Uterus (tissue), 4 donors: ENCODE measurements around the gene OPCML. TPM values are rescaled to one million over a fixed set of nuclear protein-coding genes. Genes with fewer than 3 reads are reported as not detected.

Experiments
- DNase-seq, 2 donors: peaks; one replicate each; pipeline ENCODE4 v3.0.0-alpha.2; 2019 to 2020
- H3K27ac ChIP-seq, 2 donors: fragments of 200-600 bp; sonication (generic); 1 replicate in 1 of 2; 2 replicates in 1 of 2; pipeline ENCODE4 v1.5.1; 2016 to 2018
- H3K27me3 ChIP-seq, 2 donors: fragments of 200-600 bp; sonication (generic); one replicate each; pipeline ENCODE4 v1.5.1; 2018 to 2019; ENCODE audit warnings: control low read depth in 1 of 2
- H3K36me3 ChIP-seq, 2 donors: fragments of 200-600 bp; sonication (generic); one replicate each; pipeline ENCODE4 v1.5.1; 2019; ENCODE audit warnings: control low read depth in 1 of 2
- H3K4me1 ChIP-seq, 2 donors: fragments of 200-600 bp; sonication (generic); one replicate each; pipeline ENCODE4 v1.5.1; 2018 to 2019; ENCODE audit warnings: control low read depth in 1 of 2
- H3K4me3 ChIP-seq, 2 donors: fragments of 200-600 bp; sonication (generic); 1 replicate in 1 of 2; 2 replicates in 1 of 2; pipeline ENCODE4 v1.5.1; 2018 to 2019; ENCODE audit warnings: mild to moderate bottlenecking in 1 of 2
- H3K9me3 ChIP-seq, 2 donors: fragments of 200-600 bp; sonication (generic); one replicate each; pipeline ENCODE4 v1.5.1; 2019; ENCODE audit warnings: control low read depth in 1 of 2
- CTCF ChIP-seq, 4 experiments: fragments of 200-600 bp in 2 of 4; fragments of 450-650 bp in 2 of 4; sonication (generic) in 2 of 4; IDR thresholded peaks; one replicate each; pipeline ENCODE4 v1.5.1; 2016 to 2019; ENCODE audit warnings: antibody characterized with exemption in 4 of 4, mild to moderate bottlenecking in 2 of 4, moderate library complexity in 1 of 4
- POLR2A ChIP-seq, 2 donors: fragments of 450-650 bp; IDR thresholded peaks; one replicate each; pipeline ENCODE4 v1.6.1; 2016; ENCODE audit warnings: antibody characterized with exemption in 2 of 2, mild to moderate bottlenecking in 1 of 2, moderate library complexity in 1 of 2
- intact Hi-C: fragments of 100-400 bp; cut with DNase I; formaldehyde crosslinking; loops from one replicate; pipeline ENCODE4 v1.15.1; 2023; ENCODE audit warnings: low total_unique reads
- total RNA-seq, 4 donors: library from RNA; depleted of rRNA in 3 of 4; stranded (reverse); fragments of >200 nt in 3 of 4; gene quantifications; one replicate each; pipeline versions ENCODE4 v1.1.0 to v1.2.4, GENCODE V29; 2014 to 2023
- donor health status: DM: yes; HTN: yes; CAD: no.

OPCML gene
- total RNA-seq, 4 donors from 2014 or later = under 0.01 to 3.9 (median 1.7) TPM

GRCh38 chr11:132790466-132790865 lies 741.8 kb downstream of the OPCML start:
- TF ChIP-seq POLR2A (IDR thresholded peaks at IDR 0.05) (no peak), CTCF (IDR thresholded peaks at IDR 0.05) (no peak)
- no peak overlapping the region for H3K4me3 ChIP-seq
- DNase-seq = no peak
- no peaks in the 10 kb centered on the region for H3K27me3 ChIP-seq
- no peak overlapping the region for H3K27ac ChIP-seq
- no peaks in the 10 kb centered on the region for H3K9me3 ChIP-seq
- H3K4me1 ChIP-seq = no peaks in the 10 kb centered on the region
- intact Hi-C loops = no loop called here
- H3K36me3 ChIP-seq = no peaks in the 10 kb centered on the region

GRCh38 chr11:132788816-132789325 lies 743.4 kb downstream of the OPCML start:
- Histone ChIP-seq H3K9me3 (no peaks in the 10 kb centered on the region), H3K36me3 (no peaks in the 10 kb centered on the region), H3K4me3 (no peak overlapping the region), H3K27ac (no peak overlapping the region), H3K4me1 (no peaks in the 10 kb centered on the region), H3K27me3 (no peaks in the 10 kb centered on the region)
- no peak for DNase-seq
- intact Hi-C loops = no loop called here
- TF ChIP-seq POLR2A (IDR thresholded peaks at IDR 0.05) (no peak), CTCF (IDR thresholded peaks at IDR 0.05) (no peak)

GRCh38 chr11:132785878-132786277 lies 746.4 kb downstream of the OPCML start:
- intact Hi-C loops = no loop called here
- DNase-seq = no peak
- H3K27ac ChIP-seq = no peak overlapping the region
- H3K9me3 ChIP-seq = no peaks in the 10 kb centered on the region
- H3K36me3 ChIP-seq = no peaks in the 10 kb centered on the region
- H3K4me3 ChIP-seq = no peak overlapping the region
- TF ChIP-seq CTCF (IDR thresholded peaks at IDR 0.05) = no peak
- no peak for TF ChIP-seq POLR2A (IDR thresholded peaks at IDR 0.05)
- H3K27me3 ChIP-seq = no peaks in the 10 kb centered on the region
- H3K4me1 ChIP-seq = no peaks in the 10 kb centered on the region

- no peaks in the 10 kb centered on the region for H3K27me3 ChIP-seq
- H3K36me3 ChIP-seq = no peaks in the 10 kb centered on the region
- no peaks in the 10 kb centered on the region for H3K4me1 ChIP-seq
- no peak overlapping the region for H3K4me3 ChIP-seq
- DNase-seq = no peak
- H3K27ac ChIP-seq = no peak overlapping the region
- intact Hi-C loops = no loop called here
- no peaks in the 10 kb centered on the region for H3K9me3 ChIP-seq
- TF ChIP-seq POLR2A (IDR thresholded peaks at IDR 0.05) (no peak), CTCF (IDR thresholded peaks at IDR 0.05) (no peak)
Observed at GRCh38 chr11:132784441-132784840, 747.9 kb downstream of the OPCML start.

GRCh38 chr11:132782102-132782501 lies 750.2 kb downstream of the OPCML start:
- Histone ChIP-seq H3K9me3 (no peaks in the 10 kb centered on the region), H3K4me3 (no peak overlapping the region), H3K27me3 (no peaks in the 10 kb centered on the region), H3K27ac (no peak overlapping the region), H3K36me3 (no peaks in the 10 kb centered on the region), H3K4me1 (no peaks in the 10 kb centered on the region)
- TF ChIP-seq POLR2A (IDR thresholded peaks at IDR 0.05) = no peak
- TF ChIP-seq CTCF (IDR thresholded peaks at IDR 0.05) = no peak
- intact Hi-C loops = no loop called here
- DNase-seq = no peak
